NCI-H1105 treated with DMSO at 0.1 percent for 48 hours (cell line): ENCODE measurements around the gene MCM9.

Experiments
- DNase-seq: peaks from one replicate; lab custom pipeline; 2025; lab: John Stamatoyannopoulos, UW

Gene MCM9

DNA sequence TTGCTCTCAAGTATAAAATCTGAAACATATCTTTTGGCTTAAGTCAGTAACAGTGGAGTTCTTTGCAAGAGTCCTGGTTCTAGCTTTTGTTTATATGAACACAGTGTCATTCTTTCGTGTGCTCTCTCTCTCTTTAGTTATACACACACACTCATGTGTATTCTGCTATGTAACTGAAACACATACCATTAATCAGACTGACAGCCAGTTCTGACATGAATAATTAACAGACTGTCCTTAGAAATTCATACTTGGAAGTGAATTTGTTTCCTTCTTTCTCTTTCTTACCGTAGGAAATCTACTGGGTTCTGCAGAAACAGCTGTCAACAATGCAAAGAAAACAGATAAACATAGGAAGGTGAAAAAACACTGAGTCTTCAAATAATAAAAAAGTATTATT is 2.5 kb downstream of the MCM9 start:
- no peak for DNase-seq

DNA sequence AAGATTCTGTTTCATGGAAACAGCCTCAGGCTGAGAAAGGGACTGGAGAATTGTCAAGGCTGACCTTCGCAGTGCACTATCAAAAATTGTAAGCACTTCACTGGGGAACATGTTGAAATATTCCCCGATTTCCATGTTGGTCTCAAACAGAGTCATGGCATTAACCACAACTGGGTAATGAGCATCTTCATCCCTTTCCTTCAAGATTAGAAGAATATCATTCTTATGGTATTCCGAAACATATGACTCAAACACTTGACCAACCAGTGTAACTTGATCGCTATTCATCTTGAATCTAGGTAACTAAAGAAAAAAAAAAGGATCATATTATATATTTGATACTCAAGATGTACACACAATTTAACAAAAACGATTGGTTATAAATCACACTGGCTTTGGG is 3.5 kb downstream of the MCM9 start:
- no peak for DNase-seq

DNA sequence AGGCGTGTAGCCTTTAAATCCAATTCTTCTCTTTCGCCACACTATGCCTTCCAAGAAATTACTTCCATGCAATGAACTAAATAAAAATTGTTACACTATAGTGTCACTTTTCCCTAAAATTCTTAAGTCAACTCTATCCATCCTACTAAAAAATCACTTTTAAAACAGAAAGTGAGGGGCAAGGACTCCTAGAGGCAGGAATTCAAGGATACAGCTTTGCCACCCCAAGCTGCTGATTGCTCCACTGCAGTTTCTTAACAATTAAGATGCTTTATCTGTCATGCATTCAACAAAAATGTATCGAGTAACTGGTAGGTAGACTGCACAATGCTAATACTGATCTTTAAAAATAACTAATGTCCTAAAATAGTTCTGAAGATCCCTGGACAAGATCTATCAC is 4.3 kb downstream of the MCM9 start:
- DNase-seq = no peak

DNA sequence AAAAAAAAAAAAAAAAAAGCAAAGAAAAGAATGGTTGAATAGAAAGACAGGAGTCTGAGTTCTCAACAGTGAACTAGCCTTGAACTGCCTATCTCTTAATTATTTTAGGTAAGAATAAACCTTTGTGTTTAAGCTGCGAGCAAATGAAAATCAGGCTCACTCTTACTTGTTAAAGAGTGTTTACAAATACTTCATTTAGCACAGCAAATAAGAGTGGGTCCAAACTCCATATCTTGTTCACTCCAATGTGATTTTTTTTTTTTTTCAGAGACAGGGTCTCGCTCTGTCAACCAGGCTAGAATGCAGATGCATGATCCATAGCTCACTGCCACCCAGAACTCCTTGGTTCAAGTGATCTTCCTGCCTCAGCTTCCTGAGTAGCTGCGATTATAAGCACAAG is 11.9 kb downstream of the MCM9 start:
- no peak for DNase-seq

DNA sequence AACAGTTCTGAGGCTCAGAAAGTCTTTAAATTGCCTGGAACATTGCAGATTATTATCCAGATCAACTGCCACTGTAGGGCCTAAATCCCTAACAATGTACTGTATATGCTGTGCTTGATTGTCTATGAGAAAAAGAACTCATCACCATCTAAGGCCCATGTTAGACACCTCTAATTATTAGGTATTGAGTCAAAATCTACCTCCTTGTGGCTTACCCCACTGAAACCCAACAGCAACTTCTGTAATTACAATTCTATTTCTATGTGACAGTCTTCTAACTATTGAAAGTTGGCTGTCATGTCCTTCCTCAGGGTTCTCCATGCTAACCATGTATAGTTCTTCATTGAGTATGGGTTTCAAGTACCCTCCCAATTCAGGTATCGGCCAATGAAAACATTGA is 13.9 kb downstream of the MCM9 start:
- DNase-seq = no peak

DNA sequence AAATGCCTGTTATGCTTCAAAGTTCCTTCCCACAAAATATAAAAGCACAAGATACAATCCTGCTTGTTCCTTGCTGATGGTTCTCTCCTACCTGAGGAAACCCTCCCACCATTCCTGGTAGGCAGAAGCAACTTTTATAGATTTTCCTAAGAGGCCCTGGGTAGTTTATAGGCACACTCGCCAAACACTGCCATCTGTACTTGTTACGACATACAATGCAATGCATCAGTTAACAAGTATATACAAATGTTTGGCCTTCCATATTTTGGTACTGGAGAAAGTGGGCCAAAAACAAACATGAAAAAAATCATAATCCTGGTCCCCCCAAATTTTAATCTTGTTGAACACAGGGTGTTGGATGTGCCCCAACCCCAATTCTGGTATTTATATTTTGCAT is 16.6 kb downstream of the MCM9 start:
- DNase-seq = no peak

DNA sequence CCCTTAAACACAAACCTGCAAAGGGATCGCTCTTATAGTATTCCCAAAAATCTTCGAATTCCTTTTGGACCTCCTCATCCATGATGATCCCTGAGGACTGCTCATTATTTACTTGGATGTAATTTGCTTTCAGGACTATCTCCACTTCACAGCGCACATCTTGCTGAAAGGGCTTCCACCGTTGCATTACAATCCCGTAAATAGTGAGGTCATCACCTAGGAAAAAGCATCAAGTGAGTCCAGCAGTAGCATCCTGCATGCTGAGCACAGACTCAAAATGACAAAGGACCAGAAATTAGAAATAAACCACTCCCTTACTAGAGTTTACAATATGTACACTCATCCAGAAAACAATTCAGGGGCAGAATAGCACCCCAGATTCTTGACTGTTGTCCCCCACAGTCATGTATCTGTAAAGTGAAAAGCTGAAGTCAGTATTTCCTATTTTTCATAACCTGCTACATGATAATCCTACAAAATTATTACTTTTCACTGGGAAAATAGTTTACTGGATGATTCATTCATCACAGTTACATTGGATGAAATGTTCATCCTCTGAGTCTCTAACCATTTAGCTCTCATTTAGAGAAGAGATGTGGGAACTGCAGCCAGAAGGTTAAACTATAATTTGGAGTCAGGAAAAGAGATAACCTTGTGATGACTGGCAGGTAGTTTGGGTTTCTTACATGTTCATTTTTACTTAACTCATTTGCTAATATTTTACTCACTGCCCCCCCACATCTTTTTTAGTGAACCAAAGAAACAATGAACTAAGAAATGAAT is 17.2 kb downstream of the MCM9 start:
- DNase-seq = no peak

DNA sequence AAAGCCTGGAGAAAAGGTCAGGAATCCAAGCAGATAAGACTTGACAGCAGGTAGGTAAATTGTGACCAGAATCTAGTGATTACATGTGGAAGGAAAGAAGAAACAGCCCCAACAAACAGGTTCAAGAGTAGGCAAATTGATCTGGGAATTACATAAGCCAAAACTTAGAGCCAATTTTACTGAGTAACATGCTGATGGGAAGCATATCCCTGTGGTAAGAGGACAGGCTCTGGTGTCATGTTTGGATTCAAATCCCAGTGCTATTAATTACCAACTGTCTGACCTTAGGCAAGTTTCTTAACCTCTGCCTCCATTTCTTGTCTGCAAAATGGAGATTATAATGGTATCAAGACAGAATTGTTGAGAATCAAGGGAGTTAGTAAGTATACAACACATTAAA is 20.4 kb downstream of the MCM9 start:
- DNase-seq = no peak

DNA sequence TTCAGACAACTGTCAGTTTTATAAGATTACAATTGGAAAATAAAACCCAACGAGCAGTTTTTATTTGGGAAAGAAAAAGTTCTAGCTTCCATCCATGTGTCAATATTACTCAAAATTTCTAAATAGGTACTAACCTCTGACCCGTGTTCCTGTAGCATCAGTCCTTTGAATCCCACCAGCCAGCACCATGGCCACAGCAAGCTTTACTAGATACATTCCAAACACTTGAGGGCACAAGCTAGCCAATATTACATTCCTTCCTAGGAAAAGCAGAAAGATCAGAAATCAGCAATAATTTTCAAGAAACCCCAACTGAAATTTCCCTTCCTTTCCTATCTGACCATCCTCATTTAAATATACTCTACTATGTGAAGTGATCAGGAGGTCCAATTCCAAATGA is 21.8 kb downstream of the MCM9 start:
- DNase-seq = no peak

DNA sequence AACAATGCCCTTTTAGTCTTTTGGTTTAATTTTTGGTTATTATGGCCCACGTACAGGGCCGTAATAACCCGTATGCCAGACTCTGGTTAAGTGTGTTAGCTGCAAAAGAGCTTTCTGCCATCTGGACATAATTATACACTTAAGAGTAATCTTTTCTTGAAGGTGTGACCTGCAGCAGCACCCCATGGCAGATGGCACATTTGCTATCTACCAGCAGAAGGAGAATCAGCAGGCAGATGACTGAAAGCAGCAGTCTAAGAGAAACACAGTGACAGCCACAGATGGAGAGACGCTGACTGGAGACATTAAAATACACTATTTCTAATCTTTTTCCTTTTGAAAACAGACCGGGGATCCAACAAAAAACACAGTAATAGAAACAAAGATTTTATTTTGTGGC is 22.3 kb downstream of the MCM9 start:
- DNase-seq = peak; percentile 84

DNA sequence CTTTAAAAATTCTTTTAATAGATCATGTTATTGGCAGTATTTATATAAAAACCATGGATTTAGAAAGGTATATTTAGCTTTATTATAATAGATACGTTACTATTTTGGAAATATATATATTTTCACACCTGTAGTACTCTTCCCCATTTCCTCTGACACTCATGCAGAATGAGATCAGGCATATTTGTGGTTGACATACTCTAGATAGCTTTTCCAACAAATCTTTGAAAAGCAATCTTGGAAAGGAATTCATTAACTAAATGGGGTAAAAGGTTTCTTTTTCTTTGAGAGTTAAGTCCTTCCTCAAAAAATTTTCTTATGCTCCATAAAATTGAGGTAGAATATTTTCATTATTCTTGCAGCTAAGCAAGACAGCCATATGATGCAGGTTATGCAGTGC is 26.5 kb downstream of the MCM9 start:
- DNase-seq = no peak

DNA sequence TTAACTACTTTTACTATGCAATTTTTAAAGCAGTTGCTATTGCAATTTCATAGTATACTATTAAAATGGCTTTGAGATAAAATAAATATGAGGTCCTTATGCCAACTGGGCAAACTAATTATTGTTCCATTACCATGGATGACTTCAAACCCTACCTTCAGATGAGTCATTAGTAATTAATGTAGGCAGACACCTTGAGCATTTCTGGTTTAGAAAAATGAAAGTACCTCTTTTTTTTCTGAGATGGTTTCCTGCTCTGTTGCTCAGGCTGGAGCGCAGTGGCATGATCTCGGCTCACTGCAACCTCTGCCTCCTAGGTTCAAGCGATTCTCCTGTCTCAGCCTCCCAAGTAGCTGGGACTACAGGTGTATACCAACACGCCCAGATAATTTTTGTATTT is 29.1 kb downstream of the MCM9 start:
- no peak for DNase-seq

DNA sequence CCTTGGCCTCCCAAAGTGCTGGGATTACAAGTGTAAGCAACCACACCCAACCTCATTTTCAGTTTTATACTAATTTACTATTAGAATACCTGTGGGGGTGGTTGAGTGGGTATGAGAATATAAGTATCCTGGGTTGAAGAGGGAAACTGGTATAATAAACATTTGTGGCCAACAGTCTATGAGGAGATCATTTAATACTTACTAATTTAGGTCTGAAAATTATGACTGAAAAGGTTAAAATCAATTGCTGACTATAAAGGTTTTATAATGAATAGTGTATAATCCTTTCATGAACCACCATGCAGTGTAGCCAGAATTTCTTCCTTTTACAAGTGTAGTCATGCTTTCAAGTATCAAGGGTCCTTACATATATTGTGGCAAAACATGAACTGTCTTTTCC is 29.9 kb downstream of the MCM9 start:
- DNase-seq = no peak

DNA sequence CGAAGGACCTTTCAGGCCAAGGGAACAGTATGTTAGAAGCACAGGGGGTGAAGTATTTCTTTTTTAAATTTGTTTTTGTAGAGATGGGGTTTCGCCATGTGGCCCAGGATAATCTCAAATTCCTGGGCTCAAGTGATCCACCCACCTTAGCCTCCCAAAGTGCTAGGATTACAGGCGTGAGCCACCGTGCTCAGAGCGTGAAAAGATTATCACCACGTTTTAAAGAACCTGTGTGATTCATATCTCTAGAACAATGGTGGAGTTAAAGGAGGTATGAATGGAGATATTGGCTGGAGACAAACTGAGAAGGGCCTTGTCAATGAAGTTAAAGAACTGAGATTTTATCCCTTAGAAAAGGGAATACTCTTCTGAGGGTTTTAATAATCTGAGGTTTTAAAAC is 31.3 kb downstream of the MCM9 start:
- DNase-seq = no peak

DNA sequence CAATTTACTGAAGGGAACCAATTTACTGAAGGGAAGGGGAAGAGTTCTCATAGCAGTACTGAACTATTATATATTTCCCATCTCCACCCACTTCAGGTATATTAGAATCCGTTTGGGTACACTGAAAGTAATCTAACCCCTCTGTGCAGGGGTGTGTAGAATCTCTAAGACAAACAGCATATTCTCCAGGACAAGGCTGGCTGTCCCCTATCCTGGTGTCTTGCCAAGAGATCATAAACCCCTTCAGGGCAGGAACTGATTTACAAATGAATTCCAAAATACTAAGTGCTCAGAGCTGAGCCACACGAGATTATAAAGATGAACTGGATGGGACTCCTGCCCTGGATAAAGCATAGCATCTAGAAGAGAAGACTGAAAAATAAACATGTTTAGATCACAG is 31.8 kb downstream of the MCM9 start:
- no peak for DNase-seq

DNA sequence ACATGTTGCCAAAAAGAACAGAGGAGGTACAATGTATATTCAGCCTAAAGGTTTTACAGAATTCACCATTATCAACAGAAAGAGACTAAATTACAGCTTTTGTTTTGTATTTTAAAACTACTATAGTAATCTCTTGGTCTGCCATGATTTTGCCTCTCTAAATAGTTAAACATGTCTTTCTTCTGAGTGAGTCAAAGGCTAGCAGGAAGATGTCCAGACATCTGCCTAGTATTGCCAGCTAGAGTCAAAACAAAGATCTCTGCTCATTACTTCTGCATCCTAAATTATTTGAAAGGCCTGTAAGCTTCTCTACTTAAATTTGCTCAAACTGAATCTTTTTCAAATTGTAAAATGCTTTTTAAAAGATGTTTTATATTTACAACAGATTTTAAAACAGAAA is 32.2 kb downstream of the MCM9 start:
- DNase-seq = no peak

DNA sequence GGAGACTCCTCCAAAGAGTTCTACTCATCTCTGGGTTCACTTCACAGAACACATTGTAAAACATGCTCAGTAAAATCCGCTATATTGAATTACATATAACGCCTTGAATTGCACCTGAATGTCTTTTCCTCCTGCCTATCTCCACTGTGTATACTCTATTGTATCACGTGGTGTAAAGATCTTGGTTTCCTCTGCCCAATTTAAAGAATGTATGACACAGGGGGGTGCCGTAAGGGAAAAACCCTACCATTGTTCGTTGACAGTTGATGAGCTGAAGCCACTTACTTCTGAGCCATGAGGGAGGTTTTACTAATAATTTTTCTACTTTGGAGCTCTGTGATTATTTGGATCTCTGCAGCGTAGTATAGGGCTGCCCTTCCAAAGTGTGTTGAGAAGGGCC is 35.0 kb downstream of the MCM9 start:
- no peak for DNase-seq

DNA sequence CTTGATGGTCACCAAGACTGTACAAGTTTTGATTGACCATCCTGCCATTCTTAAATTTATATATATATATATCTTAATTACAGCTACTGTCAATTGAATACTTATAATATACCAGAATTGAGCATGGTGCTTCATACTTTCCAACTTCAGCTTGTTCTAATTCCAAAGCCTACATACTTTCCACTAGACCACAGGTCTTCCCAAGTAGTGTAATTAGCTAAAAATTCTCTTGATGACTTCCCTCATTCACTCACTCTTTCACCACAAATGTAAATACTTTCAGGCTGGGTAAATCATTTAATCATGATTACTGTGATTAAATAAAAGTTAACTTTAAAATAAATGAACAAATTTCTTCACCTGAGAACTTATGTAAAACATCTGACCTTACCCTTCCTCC is 37.6 kb downstream of the MCM9 start:
- DNase-seq = no peak

DNA sequence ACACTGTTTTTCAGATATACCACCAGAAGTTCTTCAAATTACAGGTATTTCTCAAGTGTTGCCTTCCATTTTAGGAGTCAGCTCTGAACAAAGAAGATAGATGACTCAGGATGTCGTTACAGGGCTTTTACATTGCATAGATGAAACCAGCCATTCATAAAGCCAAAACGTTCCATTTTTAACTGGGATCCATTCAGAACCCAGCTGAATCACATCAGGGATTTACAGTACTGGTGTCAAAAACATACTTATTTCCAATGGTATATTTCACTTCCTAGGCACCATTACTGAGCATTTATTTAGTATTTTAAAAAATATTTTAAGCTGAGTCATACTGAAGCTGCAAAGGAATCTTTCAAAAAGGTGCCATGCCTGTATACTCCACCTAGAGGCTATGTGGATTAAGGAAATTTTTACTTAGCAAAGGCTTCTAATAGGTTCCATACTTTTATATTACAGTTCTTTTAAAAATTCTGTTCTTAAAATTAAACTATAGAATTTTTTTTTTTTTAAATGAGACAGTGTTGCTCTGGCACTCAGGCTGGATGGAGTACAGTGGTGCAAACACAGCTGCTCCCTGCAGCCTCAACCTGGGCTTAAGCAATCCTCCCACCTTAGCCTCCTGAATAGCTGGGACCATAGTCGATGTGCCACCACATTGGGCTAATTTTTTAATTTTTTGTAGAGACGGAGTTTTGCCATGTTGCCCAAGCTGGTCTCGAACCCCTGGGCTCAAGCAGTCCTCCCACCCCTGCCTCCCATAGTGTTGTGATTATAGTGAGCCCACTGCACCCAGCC is 38.4 kb downstream of the MCM9 start:
- DNase-seq = peak; percentile 68

DNA sequence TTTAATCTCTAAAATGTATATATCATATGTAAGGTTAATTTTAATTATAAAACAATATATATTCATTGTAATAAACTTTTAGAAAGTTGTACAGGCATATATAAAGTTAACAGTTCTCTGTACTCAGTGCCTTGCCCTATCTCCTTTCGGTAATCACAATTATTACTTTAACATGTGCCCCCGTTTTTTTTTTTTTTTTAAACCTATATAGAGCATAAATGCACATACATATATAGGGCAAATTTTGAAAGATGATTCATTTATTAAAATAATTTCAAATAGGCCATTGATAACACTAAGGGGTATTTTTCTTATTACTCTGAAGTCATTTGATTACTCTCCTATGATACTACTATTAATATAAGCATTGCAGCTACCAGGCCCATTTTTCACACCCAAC is 39.1 kb downstream of the MCM9 start:
- DNase-seq = peak; percentile 51

DNA sequence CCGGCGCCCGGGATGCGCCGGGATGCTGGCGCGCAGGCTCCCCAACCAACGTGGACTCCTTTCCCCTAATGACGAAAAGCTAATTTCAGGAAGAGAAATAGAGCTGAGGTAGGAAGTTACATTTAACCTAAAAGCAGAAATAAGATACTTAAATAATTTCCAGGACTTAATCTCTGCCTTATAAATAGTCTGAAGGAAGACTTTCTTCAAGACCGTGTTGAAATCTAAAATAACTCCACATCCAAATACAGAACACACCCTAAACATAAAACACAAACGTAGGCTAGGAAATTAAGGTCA is 39.7 kb downstream of the MCM9 start:
- DNase-seq = no peak

DNA sequence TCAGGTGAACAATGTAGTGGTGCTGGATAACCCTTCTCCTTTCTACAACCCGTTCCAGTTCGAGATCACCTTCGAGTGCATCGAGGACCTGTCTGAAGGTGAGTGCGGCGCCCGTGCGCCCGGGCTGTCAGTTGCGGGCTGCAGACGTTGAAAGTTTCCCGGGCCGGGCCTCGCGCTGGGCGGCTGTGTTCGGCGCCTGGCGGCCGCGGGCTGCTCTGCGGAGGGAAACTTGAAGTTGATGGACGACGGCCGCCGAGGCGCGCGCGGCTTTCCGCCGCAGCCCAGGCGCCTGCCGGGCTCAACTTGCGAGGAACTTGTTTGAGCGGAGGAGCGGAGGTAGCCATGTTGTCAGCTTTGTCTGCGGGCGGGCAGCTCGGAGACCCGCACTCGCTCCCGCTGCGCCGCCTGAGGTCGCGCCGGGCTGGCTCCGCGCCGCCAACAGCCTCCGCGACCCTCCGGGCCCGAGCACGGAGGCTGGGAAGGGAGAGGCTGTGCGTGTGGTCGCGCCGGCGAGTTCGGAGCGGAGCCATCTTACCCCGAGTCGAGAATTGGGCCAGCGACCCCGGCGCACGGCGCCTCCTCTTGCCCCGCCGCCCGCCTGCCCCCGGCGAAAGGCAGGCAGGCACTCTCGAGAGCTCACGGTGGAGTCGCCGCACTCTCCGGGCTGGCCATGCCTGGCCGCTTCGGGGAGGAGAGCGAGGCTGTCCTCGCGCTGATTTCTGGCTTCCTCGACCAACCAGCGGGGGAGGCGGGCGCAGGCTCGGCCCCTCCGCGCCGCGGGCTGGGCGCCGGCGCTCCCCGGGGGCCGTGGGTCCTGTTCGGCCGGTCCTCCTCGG is 40.3 kb downstream of the MCM9 start:
- DNase-seq = peak; percentile 65

DNA sequence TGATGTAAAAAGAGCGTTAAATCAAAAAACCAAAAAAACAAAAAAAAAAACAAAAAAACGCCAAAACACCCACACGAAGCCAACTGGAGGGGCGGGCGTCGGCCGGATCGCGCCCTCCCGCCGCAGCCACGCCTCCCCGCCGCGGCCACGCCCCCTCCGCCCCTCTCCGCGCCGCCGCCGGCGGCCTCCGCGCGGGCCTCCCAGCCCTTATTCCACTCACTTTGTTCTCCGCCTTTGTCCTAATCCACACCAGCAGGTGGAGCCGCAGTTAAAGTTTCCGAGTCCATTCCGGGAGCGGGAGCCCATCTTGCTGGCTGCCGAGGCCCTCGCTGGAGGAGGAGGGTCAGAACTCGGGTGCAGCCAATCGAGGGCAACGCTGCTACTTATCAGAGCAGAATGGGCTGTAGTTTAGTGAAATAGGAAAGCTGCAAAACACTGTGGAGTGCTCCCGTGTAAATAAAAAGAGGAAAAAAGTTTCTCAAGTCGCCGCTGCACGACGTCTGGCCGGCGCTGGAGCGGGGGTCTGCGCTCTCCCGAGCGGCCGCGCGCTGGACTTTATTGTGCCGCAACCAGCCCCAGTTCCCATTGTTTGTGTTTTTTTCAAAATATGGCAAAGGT is 41.0 kb downstream of the MCM9 start, which contains the start of gene ASF1A:
Gene ASF1A, plus strand, starts transcription at position 346 of the 618 bp plus-strand sequence. Its CDS starts 262 bp downstream, at position 608.
- peak; percentile 99 for DNase-seq
